Measurements from ENCODE around the gene HMCN1.
"Not testable (repeated sequence)": the region's sequence is repeated elsewhere in the genome, so short reads cannot be mapped to it uniquely, and the experiment has no call there.

HMCN1 gene

DNA sequence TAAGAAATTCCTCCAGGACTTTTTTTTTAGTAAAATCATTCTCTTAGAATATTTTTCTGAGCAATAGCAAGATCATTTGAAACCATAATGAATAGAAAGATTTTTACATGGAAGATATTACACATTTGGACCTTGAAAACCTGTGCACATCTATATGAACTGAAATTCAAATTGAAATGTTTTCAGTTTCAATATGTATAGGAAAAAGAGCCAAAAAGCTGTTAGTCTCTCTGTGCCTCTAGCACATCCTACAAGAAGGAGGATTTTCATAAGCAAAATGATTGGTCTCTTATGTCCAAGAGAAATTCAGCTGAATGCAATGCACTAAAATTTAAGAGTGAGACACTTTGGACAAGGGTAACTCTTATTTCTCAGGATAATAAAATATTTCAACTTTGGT, 8.2 kb downstream of the HMCN1 start:
- DNase-seq = no peak

DNA sequence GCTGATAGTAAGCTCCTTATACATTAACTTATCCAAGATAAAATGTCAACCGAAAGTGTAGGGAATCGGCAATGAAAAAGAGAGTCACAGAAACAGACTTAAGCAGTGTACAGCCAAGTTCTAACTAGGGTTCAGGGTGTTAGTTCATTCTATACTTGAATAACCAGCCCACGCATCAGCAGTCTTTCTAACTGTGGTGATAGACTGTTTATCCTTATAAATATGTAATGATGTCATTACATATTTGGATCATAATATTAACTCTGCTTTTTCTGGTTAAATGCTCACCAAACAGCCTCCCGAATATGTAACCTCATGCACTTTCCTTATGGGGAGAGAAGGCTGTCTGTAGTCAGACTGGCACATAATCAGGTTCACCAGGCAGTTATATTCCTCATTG, 11.0 kb downstream of the HMCN1 start:
- no peak for DNase-seq

DNA sequence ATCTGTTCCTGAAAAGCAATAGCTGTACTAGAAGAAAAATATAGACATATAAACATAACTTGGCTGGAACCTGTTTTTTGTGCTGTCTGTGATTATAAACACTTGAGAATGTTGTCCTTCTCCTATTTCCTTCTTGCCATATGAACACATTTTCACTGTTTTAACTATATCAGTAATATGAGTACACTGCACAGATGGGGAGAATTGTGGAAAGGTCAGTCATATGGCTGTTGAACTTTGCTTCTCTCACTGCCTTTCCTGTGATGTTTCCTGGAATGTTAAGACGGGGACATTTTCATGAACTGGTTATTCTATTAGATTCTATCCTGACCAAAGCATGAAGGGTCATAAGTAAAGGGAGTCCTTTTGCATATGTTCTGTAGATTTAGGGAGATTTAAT, 24.9 kb downstream of the HMCN1 start:
- DNase-seq = no peak

DNA sequence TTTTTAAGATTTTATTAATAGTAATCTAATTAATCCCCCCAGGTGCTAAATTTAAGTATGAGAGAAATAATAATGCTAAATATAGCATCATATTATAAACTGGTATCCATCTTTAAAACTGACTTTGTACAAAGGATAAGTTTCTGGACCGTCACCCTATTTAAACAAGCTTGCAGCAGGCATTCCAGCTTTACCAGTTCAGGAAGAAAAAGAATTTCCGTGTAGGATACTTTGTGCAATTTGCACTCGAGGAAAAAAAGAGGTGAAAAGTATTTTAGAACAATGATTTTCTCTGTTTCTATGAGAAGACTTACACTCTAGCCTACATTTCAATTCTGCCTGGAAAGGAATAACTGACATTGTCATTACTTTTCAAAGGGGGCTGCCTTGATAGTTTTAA, 27.6 kb downstream of the HMCN1 start:
- no peak for DNase-seq

DNA sequence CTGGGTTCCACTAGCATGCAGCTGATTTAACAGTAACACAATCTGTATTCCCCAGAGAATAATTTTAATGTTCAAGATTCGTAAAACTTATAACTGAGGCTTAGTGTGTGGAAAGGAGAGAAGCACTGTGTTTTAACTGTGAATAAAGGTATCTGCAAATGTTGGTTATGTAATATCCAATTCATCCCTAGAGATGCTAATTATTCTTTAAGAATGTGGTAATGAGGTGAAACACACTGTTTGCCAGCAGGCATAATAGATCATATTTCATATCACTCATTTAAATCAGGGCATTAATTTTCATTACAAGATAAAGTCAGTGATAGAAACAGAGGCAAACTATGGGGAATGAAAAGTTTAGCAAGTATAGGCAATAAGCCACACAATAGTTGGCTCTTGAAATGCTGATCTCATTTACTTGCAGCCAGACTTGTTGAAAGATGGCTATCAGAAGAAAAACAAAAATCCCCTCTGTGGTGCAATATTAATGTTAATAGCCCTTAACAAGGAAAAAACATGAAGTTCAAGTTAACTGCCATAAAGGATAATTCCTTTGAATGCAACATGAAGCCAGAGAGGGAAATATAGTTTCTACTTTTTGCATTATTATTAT, 33.4 kb downstream of the HMCN1 start:
- no peak for DNase-seq

DNA sequence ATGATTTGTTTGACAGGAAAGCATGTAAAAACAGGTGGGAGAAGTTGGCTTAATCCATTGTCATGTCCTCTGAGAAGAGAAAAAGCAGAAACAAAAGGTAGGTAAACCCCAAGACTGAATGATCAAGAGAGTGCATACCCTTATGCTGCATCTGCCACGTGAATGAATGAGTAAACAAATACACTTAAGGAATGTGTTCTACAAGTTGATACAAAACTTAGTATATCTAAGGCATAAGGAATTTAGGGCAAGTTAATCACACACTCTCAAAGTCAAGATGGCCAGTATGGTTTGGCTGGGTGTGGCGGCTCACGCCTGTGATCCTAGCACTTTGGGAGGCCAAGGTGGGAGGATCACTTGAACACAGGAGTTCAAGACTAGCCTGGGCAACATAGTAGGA, 34.2 kb downstream of the HMCN1 start:
- DNase-seq = no peak

DNA sequence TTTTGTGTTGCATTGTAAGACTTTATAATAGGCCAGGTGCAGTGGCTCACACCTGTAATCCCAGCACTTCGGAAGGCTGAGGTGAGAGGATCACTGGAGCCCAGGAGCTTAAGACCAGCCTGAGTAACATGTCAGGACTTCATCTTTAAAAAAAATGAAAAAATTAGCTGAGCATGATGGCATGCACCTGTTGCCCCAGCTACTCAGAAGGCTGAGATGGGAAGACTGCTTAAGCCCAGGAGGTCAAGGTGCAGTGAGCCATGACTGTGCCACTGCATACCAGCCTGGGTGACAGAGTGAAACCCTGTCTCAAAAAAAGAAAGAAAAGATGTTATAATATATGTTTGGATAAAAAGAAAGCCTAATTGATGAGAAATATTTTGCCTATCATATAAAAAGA, 34.9 kb downstream of the HMCN1 start:
- no peak for DNase-seq

DNA sequence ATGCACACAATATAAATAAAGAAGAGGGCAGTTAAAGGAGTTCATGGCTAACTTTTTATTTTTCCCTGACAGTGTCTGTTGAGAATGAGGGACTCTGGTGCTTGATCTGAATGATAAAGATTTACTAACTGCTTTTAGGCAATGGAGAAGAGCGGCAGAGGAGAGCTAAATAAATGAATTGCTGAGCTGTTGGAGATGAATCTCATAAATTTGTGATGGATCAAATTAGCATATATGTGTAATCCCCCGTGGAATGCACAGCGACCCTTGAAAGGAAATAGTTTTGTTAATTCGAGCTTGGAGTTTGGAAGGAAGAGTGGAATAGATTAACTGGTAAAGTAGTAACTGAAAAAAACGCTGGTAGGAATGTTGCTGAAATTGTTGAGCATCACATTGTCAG, 40.2 kb downstream of the HMCN1 start:
- DNase-seq = no peak

DNA sequence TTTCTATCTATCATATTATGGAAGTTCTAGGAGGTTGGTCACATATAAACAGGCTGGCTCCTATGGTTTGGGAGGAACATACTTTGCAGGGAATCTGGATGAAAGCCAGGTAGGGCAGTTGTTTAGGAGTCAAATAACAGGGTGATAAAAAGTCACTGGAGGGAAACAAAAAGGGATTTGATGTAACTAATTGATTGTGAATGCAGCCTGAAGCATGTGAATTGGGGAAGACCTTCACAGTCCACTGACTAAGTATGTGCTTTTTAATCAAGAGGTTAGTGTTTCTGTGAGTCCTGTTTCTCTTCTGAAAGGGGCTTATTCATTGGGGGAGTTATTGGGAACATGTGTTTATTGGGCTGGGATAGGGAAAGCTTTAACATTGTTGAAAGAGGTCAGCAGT, 41.3 kb downstream of the HMCN1 start:
- DNase-seq = no peak

DNA sequence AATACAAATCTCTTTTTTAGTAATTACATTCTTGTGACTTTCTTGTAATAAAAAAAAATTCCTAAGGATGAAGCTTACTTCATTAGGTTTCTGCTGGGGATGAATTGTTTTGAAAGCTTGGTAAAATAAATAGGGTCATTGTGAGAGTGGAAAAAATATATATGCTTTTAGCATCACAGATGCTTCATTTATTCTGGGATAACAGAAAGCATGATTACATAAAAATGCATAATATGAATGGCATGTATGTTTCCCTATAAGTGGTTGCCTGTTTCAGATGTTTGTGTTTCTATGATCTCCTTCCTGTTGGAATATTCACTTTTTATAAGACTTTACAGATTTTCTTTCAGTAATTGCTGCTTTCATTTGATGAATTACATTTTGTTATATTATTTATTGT, 42.3 kb downstream of the HMCN1 start:
- no peak for DNase-seq

DNA sequence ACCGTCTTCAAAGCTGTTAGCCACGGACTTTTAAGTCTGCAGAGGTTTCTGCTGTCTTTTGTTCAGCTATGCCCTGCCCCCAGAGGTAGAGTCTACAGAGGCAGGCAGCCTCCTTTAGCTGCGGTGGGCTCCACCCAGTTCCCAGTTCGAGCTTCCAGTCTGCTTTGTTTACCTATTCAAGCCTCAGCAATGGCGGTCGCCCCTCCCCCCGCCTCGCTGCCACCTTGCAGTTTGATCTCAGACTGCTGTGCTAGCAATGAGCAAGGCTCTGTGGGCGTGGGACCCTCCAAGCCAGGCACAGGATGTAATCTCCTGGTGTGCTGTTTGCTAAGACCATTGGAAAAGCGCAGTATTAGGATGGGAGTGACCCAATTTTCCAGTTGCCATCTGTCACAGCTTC, 49.7 kb downstream of the HMCN1 start:
- not testable (repeated sequence) for DNase-seq

DNA sequence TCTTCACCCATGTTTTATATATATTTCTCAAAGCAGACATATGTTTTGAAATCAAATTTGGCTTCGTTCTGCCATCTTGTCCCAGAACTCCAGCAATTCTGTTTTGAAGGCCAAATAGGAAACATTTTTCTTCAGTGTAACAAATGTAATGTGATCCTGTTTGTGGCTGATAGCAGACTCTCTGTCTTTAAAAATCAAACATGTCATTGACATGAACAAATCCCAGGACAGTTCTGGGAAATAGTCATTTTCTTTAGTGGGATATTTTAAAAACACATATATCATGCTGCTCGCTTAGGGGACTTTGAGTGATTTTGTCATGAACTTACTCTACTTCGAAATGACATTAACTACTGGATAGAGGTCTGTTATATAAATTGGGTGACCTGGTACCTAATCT, 51.4 kb downstream of the HMCN1 start:
- no peak for DNase-seq

DNA sequence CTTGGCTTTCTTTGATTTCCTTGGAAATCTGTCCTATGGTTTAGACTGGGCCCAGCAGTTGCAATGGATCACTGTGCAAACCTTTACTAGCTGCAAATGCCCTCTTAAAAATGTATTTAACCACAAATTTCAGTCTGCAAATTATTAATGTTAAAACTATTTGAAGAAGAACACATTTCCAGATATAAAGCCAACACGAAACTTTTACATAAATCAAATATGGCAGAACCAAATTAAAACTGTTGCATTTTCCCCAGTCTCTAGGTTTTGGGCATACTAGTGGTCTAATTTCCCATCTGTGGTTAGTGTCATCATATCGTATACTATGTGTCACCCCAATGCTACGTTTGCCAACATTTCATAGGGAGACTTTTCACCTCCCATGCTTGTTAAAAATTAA, 52.3 kb downstream of the HMCN1 start:
- no peak for DNase-seq

DNA sequence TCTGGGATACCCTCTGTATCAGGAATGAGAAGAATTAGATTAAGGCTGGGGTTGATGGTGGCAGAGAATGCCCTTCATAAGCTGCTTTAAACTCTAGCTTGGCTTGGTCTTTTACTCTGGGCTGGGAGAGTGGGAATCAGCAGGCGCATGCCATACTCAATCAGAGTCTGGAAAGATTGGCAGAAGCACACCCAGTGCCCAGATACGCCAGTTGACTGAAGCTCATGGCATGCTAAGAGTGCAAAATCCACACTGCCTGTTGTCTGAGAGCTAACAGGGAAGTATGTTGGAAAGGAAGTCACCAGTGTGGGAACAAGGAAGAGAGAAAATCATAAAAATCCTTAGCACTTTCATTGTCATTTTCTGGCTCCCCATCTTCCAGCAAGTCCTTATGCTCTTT, 53.0 kb downstream of the HMCN1 start:
- no peak for DNase-seq

DNA sequence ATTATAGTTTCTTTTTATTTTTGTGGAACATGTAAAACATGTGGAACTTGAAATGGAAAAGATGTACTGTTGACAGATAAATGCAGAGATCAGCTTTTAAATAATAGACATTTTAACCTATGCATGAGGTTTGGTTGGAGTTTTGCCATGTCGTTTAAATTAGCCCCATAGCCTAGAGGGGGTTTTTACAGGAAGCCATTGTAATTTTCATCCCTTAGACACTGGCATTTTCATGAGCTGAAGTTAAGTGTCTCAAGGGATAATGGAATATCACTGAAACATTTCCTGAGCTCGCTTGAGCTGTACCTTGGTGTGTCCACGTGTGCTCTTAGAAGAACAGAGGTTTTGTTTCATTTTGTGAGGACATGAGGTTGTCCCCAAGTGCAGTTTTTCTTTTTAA, 54.2 kb downstream of the HMCN1 start:
- DNase-seq = no peak

DNA sequence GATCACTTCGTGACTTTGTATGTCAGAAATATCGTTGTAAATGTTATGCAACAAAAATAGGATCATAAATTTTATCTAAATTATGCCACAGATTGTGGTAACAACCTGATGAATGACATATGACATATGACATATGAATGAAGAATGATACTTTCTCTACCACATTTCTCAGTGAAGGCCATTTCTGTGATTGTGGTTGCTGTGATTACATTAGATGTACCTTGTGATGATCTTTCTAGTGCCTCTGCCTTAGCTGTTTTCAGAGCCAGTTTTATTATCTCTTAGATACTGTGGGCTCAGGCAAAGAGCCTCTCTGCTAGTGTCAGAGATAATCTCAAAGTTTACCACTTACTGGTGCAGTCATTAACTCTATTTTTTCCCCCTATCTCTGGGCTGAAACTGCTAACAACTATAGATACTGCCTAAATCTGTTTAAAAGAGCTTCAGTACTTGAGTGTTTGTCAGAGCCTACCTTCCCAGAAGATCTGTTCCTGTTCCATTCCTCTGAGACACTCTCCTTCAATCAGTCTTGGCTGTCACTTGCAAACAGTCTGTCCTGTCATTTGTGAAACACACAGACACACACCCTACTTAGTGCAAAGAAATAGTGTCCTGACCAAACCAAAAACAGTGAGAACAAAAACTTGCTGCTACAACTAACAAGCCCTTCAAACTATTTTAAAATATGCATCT, 55.5 kb downstream of the HMCN1 start:
- DNase-seq = no peak

DNA sequence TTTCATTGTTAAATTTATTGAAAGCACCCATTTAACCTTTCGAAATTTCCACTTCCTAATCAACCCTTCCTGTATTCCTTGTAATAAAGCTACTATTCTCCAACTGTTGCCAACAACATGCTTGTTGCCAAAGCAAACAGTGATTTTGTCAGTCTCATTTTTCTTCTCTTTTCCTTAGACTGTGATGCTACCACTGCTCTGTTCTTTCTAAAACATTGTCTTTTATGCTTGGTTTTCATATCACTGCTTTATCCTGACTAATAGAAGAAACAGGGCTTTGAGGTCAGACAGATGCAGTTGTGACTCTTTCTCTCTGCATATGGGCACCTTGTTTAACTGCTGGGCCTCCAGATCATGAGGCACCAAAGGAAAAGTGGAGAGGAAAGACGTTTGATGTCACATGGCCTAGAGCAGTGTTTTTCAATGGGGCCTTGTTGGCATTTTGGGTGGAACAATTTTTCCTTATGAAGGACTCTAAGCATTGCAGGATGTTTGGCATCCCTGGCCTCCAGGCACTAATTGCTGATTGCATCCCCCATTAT, 56.1 kb downstream of the HMCN1 start:
- DNase-seq = no peak

DNA sequence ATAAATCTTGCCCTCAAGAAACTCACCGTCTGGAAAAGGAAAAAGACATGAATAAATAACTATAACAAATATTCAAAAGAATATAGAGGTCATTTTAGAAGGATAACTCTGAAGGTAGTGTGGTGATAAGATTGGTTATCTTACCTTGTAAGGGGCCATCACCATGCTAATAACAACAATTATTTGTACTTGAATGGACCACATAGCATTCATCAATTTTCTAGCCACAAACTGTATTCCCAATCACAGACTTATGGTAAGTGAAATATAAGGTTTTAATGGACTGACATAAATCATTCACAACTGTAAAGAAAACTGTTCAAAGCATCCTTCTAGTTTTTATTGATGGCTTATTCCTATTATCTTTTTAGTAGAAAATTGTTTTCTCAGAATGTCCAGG, 57.8 kb downstream of the HMCN1 start:
- no peak for DNase-seq

DNA sequence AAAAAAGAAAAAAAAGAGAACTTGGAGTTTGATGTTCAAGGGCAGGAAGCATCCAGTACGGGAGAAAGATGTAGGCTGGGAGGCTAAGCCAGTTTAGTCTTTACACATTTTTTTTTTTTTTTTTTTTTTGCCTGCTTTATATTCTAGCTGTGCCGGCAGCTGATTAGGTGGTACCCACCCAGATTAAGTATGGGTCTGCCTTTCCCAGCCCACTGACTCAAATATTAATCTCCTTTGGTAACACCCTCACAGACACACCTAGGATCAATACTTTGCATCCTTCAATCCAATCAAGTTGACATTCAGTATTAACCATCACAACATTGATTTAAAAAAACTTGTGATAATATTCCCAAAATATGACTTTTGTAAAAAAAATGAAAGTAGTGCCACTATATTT, 60.3 kb downstream of the HMCN1 start:
- DNase-seq = not testable (repeated sequence)

DNA sequence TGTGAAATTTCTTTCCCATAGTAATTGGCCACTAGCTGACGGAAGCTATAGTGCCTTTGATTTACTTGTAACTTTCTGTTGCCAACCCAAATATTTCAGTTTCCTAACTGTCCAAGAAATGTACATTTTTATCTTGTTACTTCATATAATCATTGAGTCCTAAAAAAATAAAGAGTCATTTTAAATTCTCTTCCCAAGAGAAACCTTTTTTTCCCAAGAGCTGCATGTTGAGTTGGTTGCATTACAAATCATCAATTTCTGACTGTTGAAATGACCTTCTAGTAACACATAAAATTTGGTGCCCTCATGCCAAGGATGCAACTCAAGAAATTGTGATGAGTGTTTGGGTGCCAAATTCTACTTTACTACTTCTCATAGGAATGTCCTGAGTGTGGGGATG, 61.0 kb downstream of the HMCN1 start:
- DNase-seq = no peak

DNA sequence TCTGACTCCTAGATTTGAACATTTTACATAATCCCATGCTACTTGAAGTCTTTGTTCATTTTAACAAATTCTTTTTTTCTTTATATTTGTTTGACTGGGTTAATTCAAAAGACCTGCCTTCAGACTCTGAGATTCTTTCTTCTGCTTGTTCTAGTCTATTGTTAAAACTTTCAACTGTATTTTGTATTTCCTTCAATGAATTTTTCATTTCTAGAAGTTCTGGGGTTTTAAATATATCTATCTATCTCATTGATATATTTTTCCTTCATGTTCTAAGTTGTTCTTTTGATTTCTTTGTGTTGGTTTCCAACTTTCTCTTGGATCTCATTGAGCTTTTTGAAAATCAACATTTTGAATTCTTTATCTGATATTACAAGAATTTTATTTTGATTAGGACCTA, 64.3 kb downstream of the HMCN1 start:
- DNase-seq = no peak

DNA sequence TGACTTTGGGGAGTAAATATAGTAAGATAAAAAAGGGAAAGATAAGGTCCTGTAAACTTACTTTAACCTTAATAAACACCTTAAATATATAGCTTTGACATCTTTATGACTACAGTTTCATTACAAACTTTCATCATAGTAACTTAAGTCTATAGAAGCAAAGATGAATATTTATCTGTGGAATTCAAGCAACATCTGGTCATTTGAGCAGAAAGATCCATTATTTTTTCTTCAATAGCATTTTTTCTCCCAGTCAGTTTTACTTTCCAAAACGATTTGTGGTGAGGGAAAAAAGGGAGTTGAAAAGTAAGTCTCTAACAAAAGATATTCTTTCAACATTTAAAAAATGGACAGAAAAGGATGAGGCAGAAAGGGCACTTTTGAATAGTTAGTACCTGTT, 69.0 kb downstream of the HMCN1 start:
- DNase-seq = no peak

DNA sequence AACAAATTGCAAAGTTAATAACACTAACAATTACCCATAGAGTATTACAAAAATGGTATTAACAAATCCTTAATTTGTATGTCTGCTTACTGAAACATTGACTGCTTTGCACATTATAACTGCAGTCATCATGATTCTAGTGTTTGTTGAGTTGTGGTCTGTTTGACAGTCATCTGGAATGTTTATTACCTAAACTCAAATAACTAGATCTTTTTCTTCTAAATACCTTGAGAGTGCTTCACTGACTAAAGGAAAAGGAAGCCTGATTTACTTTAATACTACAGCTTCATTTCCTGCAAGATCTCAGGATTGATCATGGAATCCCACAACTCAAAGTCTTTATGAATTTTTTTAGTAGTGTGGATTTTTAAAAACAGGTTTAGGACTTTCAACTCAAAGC, 70.0 kb downstream of the HMCN1 start:
- DNase-seq = no peak

DNA sequence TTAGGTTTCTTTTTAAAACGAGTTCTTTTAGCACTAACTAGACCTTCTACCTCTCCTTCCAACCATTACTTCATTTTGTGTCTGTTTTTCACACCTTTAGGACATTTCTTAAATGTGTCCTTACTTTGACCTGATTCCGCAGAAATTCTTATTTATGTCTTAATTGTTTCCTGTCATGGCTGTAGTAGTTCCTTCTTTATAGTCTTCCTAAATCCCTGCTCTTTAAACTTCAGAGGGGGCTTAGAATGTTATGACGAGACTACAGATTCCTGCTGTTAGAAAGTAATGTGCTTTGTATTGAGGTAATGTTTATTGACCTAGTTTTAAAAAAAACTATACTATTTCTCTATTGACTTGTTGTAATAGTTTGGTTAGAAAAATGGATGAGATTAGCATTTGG, 70.4 kb downstream of the HMCN1 start:
- no peak for DNase-seq

DNA sequence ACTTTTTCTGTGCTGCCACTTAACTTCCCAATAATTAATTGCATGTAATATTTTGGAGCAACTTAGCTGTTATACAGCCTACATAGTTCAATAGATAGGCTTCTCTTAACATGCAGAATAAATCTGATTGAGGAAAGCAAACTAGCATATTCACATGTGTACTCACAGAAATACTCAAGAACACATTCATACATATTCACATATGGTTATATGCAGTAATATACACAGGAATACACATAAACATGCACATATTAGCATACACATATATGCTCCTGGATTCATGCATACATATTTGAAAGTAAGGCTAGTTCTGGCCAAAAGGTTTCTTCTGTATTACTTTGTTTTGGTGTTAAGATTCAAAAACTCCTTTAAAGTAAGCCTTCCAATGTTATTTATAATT, 73.1 kb downstream of the HMCN1 start:
- no peak for DNase-seq
